ENCODE measurements around the gene MCRS1.

GRCh38 chr12:49588281-49588680, 20.3 kb upstream of the MCRS1 start:
- TF ChIP-seq CTCF (conservative IDR thresholded peaks at IDR 0.05 in 1 of 2, IDR thresholded peaks at IDR 0.05 in 1 of 2; ENCODE audit: extremely low read depth in 1 of 2, insufficient read depth in 1 of 2, low read depth in 1 of 2, low read length in 2 of 2) (no peak), EZH2 (IDR thresholded peaks at IDR 0.05; ENCODE audit: borderline replicate concordance, low read length) (no peak)

Data from mammary epithelial cell (primary cell).